Thyroid gland (tissue), 4 donors: ENCODE data around the gene CRB1. TPM values are rescaled to one million over a fixed set of nuclear protein-coding genes. Genes with fewer than 3 reads are reported as not detected.

Source experiments
- DNase-seq, 2 donors: peaks; one replicate each; pipeline ENCODE4 v3.0.0-alpha.2; 2019
- H3K27ac ChIP-seq, 3 donors: fragments of 200-600 bp; sonication (generic); 1 replicate in 2 of 3; 2 replicates in 1 of 3; pipeline ENCODE4 v1.5.1; 2016 to 2019; ENCODE audit warnings: mild to moderate bottlenecking in 1 of 3, moderate library complexity in 1 of 3
- H3K27me3 ChIP-seq: fragments of 200-600 bp; sonication (generic); one replicate; pipeline ENCODE4 v1.5.1; 2019
- H3K36me3 ChIP-seq, 2 donors: fragments of 200-600 bp; sonication (generic); one replicate each; pipeline ENCODE4 v1.5.1; 2016 to 2019
- H3K4me1 ChIP-seq, 2 donors: fragments of 200-600 bp; sonication (generic); one replicate each; pipeline ENCODE4 v1.5.1; 2017 to 2019
- H3K4me3 ChIP-seq, 3 donors: fragments of 200-600 bp; sonication (generic); replicated peaks in 1 of 3; 1 replicate in 2 of 3; 2 replicates in 1 of 3; pipeline ENCODE4 v1.5.1; 2016; ENCODE audit warnings: mild to moderate bottlenecking in 1 of 3
- H3K9me3 ChIP-seq: fragments of 200-600 bp; sonication (generic); one replicate; pipeline ENCODE4 v1.5.1; 2017
- POLR2A ChIP-seq, 2 donors: fragments of 450-650 bp; IDR thresholded peaks; one replicate each; pipeline ENCODE4 v1.6.1; 2017; ENCODE audit warnings: antibody characterized with exemption in 2 of 2, mild to moderate bottlenecking in 2 of 2, moderate library complexity in 1 of 2
- WGBS, 2 donors: methylation state at CpG; one replicate each; pipeline ENCODE4 v1.1.5; 2017; 5-methylcytosine and 5-hydroxymethylcytosine counted together
- intact Hi-C: fragments of 100-400 bp; cut with DNase I; formaldehyde crosslinking; loops from one replicate; pipeline ENCODE4 v1.15.1; 2023
- total RNA-seq, 4 donors: library from RNA; depleted of rRNA; stranded (reverse); fragments of >200 nt; gene quantifications; one replicate each; pipeline ENCODE4 v1.2.3, GENCODE V29; 2016
- TF ChIP-seq, protein P1 (sequence below), 6 experiments: fragments of 200-600 bp in 3 of 6; fragments of 450-650 bp in 3 of 6; sonication (generic) in 3 of 6; IDR thresholded peaks; one replicate each; pipeline ENCODE4 v1.5.1; 2016 to 2019; ENCODE audit warnings: antibody characterized with exemption in 6 of 6, mild to moderate bottlenecking in 2 of 6, inconsistent platforms in 1 of 6, moderate library complexity in 1 of 6

Gene CRB1
- total RNA-seq, 4 donors from 2014 or later, result 0.21 to 6.7 (median 0.22) TPM; not detected in 1

- Histone ChIP-seq H3K27ac (no peak overlapping the region), H3K36me3 (no peaks in the 10 kb centered on the region), H3K27me3 (no peaks in the 10 kb centered on the region), H3K4me3 (no peak overlapping the region), H3K4me1 (peaks cover 0 to 20% of the 10 kb centered on the region in 2 donors), H3K9me3 (no peaks in the 10 kb centered on the region)
- intact Hi-C loops, result no loop called here
- TF ChIP-seq, protein P1, sequence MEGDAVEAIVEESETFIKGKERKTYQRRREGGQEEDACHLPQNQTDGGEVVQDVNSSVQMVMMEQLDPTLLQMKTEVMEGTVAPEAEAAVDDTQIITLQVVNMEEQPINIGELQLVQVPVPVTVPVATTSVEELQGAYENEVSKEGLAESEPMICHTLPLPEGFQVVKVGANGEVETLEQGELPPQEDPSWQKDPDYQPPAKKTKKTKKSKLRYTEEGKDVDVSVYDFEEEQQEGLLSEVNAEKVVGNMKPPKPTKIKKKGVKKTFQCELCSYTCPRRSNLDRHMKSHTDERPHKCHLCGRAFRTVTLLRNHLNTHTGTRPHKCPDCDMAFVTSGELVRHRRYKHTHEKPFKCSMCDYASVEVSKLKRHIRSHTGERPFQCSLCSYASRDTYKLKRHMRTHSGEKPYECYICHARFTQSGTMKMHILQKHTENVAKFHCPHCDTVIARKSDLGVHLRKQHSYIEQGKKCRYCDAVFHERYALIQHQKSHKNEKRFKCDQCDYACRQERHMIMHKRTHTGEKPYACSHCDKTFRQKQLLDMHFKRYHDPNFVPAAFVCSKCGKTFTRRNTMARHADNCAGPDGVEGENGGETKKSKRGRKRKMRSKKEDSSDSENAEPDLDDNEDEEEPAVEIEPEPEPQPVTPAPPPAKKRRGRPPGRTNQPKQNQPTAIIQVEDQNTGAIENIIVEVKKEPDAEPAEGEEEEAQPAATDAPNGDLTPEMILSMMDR (IDR thresholded peaks at IDR 0.05), result no peak
- TF ChIP-seq POLR2A (IDR thresholded peaks at IDR 0.05), result no peak
- DNase-seq, result no peak
- 71 to 75% methylated on average over 9 of the region's 9 CpGs for WGBS, 2 donors
Measured at GRCh38 chr1:197471248-197471985, 203.4 kb downstream of the CRB1 start.

DNA sequence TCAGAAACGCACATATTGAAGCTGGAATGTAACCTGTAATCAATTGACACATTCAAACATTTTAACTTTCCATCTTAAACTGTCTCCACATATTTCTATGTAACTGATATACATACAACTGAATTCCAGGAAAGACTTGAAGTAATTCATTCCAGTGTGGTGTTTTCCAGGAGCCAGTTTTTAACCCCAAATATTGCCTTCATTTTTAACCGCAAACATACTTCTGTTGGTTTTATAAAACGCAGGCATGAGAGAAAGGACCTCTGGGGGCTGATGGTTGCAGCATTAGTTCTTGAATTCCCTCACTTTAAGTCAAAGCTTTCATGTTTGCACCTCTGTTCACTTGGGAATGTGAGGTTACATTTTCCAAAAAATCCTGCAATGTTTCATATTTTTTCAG, 204.1 kb downstream of the CRB1 start:
- no peak for DNase-seq
- no peaks in the 10 kb centered on the region for H3K27me3 ChIP-seq
- H3K36me3 ChIP-seq, result no peaks in the 10 kb centered on the region
- TF ChIP-seq POLR2A (IDR thresholded peaks at IDR 0.05), result no peak
- TF ChIP-seq, protein P1 (IDR thresholded peaks at IDR 0.05), result no peak
- WGBS, 2 donors, result 91 to 95% methylated on average over 3 of the region's 3 CpGs
- no peaks in the 10 kb centered on the region for H3K9me3 ChIP-seq
- H3K4me1 ChIP-seq, result peaks cover 0 to 20% of the 10 kb centered on the region in 2 donors
- H3K27ac ChIP-seq, result no peak overlapping the region
- intact Hi-C loops, result no loop called here
- no peak overlapping the region for H3K4me3 ChIP-seq

DNA sequence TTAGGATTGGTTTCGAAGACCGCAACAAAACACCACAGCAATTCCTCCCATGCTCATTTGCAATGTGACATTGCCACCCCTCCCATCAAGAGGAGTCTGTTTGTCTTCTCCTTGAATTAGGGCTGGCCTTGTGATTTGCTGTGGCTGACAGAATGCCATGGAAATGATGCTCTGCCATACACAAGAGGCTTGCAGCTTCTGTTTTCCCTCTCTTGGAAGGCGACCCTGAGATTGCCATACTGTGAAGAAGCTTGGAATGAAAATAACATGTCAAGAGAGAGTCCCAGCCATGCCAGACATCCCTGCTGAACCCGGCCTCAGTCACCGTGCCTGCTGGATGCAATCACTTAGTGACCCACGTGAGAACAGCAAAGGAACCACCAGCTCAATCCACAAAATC, 212.4 kb downstream of the CRB1 start:
- intact Hi-C loops, result no loop called here
- Histone ChIP-seq H3K9me3 (no peaks in the 10 kb centered on the region), H3K27me3 (no peaks in the 10 kb centered on the region), H3K27ac (no peak overlapping the region), H3K36me3 (no peaks in the 10 kb centered on the region), H3K4me3 (no peak overlapping the region), H3K4me1 (no peaks in the 10 kb centered on the region)
- no peak for DNase-seq
- 84 to 86% methylated on average over 6 of the region's 6 CpGs for WGBS, 2 donors
- TF ChIP-seq, protein P1 (IDR thresholded peaks at IDR 0.05), result no peak
- TF ChIP-seq POLR2A (IDR thresholded peaks at IDR 0.05), result no peak

- H3K27ac ChIP-seq, result no peak overlapping the region
- H3K4me3 ChIP-seq, result no peak overlapping the region
- no peaks in the 10 kb centered on the region for H3K27me3 ChIP-seq
- H3K9me3 ChIP-seq, result no peaks in the 10 kb centered on the region
- TF ChIP-seq, protein P1 (IDR thresholded peaks at IDR 0.05), result no peak
- no peak for TF ChIP-seq POLR2A (IDR thresholded peaks at IDR 0.05)
- H3K4me1 ChIP-seq, result no peaks in the 10 kb centered on the region
- 59 to 60% methylated on average over 4 of the region's 4 CpGs for WGBS, 2 donors
- H3K36me3 ChIP-seq, result no peaks in the 10 kb centered on the region
- intact Hi-C loops, result no loop called here
- no peak for DNase-seq
Measured at GRCh38 chr1:197481101-197481500, 213.0 kb downstream of the CRB1 start.

DNA sequence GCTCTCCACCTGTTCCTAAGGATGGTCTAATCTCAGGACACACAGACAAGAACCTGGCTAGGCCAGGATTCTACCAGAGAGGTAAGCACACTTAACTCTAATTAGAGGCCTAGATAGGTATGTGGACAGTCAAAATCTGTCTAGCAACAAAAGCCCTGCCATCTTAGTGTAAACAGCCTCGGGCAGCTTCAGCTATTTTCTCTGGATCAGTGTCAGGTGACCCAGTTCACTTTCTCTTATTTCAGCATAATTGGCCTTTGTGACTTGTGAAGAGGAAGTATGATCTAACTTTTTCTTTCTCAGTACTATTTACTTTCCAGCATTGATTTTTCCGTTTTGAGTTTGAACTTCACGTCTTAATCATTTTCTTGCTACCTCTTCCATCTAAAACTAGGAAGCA, 217.7 kb downstream of the CRB1 start:
- no peak for TF ChIP-seq POLR2A (IDR thresholded peaks at IDR 0.05)
- Histone ChIP-seq H3K9me3 (no peaks in the 10 kb centered on the region), H3K4me3 (no peak overlapping the region), H3K27ac (no peak overlapping the region), H3K4me1 (no peaks in the 10 kb centered on the region), H3K36me3 (no peaks in the 10 kb centered on the region), H3K27me3 (no peaks in the 10 kb centered on the region)
- no peak for DNase-seq
- intact Hi-C loops, result no loop called here
- 53 to 57% methylated on average over 3 of the region's 3 CpGs for WGBS, 2 donors
